Astrocyte (in vitro differentiated cells and primary cell): ENCODE measurements around the gene ICOSLG. TPM values are rescaled to one million over a fixed set of nuclear protein-coding genes. Genes with fewer than 3 reads are reported as not detected.
"Not testable (repeated sequence)": the region's sequence is repeated elsewhere in the genome, so short reads cannot be mapped to it uniquely, and the experiment has no call there.

Experiments
- DNase-seq: peaks from one replicate; pipeline ENCODE4 v3.0.0-alpha.2; 2010; ENCODE audit warnings: low read depth
- FAIRE-seq: peaks from 2 replicates; lab custom pipeline; 2011; peaks lifted over from hg19 to GRCh38; lab: Jason Lieb, UNC
- H2AFZ ChIP-seq: 2 replicates; pipeline ENCODE4 v1.6.0; 2012; ENCODE audit warnings: low read depth, low read length, inconsistent platforms
- H3K27ac ChIP-seq: 2 replicates; pipeline ENCODE4 v1.5.1; 2011; ENCODE audit warnings: low read depth, low read length, inconsistent platforms
- H3K27me3 ChIP-seq: 2 replicates; pipeline ENCODE4 v1.6.0; 2011; ENCODE audit warnings: low read length, inconsistent platforms; ENCODE audit not compliant: insufficient read depth
- H3K36me3 ChIP-seq: 2 replicates; pipeline ENCODE4 v1.5.1; 2011; ENCODE audit warnings: low read length, inconsistent platforms; ENCODE audit not compliant: insufficient read depth
- H3K4me1 ChIP-seq: 2 replicates; pipeline ENCODE4 v1.5.1; 2011; ENCODE audit warnings: low read length, inconsistent platforms; ENCODE audit not compliant: insufficient read depth
- H3K4me2 ChIP-seq: 2 replicates; pipeline ENCODE4 v1.6.0; 2012; ENCODE audit warnings: low read length, inconsistent platforms
- H3K4me3 ChIP-seq: 2 replicates; pipeline ENCODE4 v1.5.1; 2011; ENCODE audit warnings: low read depth, mild to moderate bottlenecking, low read length, inconsistent platforms; ENCODE audit not compliant: insufficient read depth
- H3K79me2 ChIP-seq: 2 replicates; pipeline ENCODE4 v1.6.0; 2012; ENCODE audit warnings: mild to moderate bottlenecking, low read length, inconsistent platforms; ENCODE audit not compliant: insufficient read depth
- H3K9ac ChIP-seq: 2 replicates; pipeline ENCODE4 v1.6.0; 2012; ENCODE audit warnings: mild to moderate bottlenecking, low read length, inconsistent platforms
- H3K9me3 ChIP-seq: 2 replicates; pipeline ENCODE4 v1.5.1; 2012; ENCODE audit warnings: low read depth, mild to moderate bottlenecking, low read length, inconsistent platforms; ENCODE audit not compliant: insufficient read depth
- H4K20me1 ChIP-seq: 2 replicates; pipeline ENCODE4 v1.6.0; 2012; ENCODE audit warnings: low read length, inconsistent platforms; ENCODE audit not compliant: insufficient read depth
- H3K27ac Mint-ChIP-seq: one replicate; pipeline ENCODE4 v1.8.0; 2021; ENCODE audit warnings: mild to moderate bottlenecking, mixed read lengths; ENCODE audit not compliant: unreplicated experiment
- H3K27me3 Mint-ChIP-seq: one replicate; pipeline ENCODE4 v1.8.0; 2021; ENCODE audit warnings: low read depth, mixed read lengths; ENCODE audit not compliant: unreplicated experiment
- H3K36me3 Mint-ChIP-seq: one replicate; pipeline ENCODE4 v1.8.0; 2021; ENCODE audit warnings: low read depth, mixed read lengths; ENCODE audit not compliant: unreplicated experiment
- H3K4me1 Mint-ChIP-seq: one replicate; pipeline ENCODE4 v1.8.0; 2021; ENCODE audit warnings: low read depth, mixed read lengths; ENCODE audit not compliant: unreplicated experiment
- H3K4me3 Mint-ChIP-seq: one replicate; pipeline ENCODE4 v1.8.0; 2021; ENCODE audit warnings: mild to moderate bottlenecking, moderate library complexity, mixed read lengths; ENCODE audit not compliant: unreplicated experiment
- H3K9me3 Mint-ChIP-seq: one replicate; pipeline ENCODE4 v1.8.0; 2021; ENCODE audit warnings: mild to moderate bottlenecking, mixed read lengths; ENCODE audit not compliant: unreplicated experiment
- total RNA-seq: library from RNA; stranded (reverse); gene quantifications from 2 replicates; pipeline ENCODE4 v1.2.1, GENCODE V29; 2021

ICOSLG gene
- total RNA-seq, 1 donor from 2014 or later = 4.7 TPM

DNA sequence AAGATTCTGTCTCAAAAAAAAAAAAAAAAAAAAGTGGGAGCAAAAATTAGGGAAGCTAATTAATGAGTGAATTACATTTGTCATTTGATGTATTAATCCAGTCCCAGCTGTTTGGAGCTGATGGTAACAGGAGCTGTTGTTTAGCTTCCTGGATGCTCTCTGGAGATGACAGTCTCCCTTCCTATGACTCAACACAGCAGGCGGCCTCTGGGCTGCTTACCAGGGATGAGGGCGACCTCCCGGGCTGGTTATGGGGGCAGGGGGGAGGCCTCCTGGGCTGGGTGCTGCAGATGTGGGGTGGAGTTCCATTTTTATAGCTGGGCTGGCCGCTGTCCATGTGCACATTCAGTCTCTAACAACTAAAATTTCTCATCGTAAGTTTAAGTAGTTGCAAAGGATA is 47.6 kb downstream of the ICOSLG start:
- not testable (repeated sequence) for H3K79me2 ChIP-seq, H3K27me3 ChIP-seq, H3K9me3 Mint-ChIP-seq, H3K4me2 ChIP-seq, H3K4me3 Mint-ChIP-seq, DNase-seq, H3K9me3 ChIP-seq, H3K4me3 ChIP-seq, H3K9ac ChIP-seq, H3K36me3 Mint-ChIP-seq, H3K27ac ChIP-seq, H3K27me3 Mint-ChIP-seq, H2AFZ ChIP-seq, H3K4me1 Mint-ChIP-seq, H3K36me3 ChIP-seq, H4K20me1 ChIP-seq, FAIRE-seq, H3K27ac Mint-ChIP-seq, H3K4me1 ChIP-seq

DNA sequence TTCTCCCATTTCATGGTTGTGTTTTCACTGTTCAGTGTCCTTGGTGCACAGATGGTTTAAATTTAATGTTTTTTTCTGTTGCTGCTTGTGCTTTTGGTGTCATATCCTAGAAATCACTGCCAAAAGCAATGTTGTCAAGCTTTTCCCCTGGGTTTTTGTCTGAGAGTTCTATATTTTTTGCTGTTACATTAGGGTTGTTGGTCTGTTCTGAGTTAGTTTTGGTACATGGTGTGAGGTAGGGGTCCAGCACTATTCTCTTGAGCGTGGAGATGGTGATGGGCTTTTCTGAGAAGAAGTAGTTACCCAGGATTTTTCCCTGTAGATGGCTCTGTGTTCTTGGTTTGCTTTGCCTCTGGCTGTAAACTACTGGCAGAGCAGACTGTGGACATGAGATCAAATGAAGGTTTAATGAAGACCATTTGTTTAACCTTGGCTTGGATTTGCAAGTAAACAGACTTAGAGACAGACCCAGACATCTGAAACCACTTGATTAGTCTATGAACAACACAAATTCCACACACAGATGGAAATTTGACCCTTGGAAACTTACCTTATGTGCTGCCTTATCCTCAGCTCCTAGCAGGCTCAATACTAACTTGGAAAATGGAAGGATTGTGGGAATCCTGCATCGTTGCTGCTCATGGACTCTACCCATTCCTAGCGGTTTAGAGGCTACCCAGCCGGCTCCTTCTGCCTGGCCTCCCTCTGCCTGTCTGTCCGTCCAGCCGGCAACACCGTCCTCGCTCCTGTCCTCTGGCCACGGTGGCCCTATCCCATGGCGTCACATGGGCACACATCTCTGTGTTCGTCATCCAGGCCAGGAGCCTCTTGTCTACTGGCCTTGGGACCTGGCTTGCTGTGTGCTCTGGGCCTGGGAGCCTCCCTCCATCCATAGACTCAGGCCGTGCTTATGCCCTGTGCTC is 50.1 kb downstream of the ICOSLG start:
- not testable (repeated sequence) for H3K9ac ChIP-seq, H3K36me3 Mint-ChIP-seq, H4K20me1 ChIP-seq, H3K27ac ChIP-seq, H3K79me2 ChIP-seq, FAIRE-seq, H3K4me3 Mint-ChIP-seq, H3K9me3 ChIP-seq, DNase-seq, H3K4me2 ChIP-seq, H3K27me3 Mint-ChIP-seq, H3K9me3 Mint-ChIP-seq, H3K4me1 Mint-ChIP-seq, H3K27ac Mint-ChIP-seq, H2AFZ ChIP-seq, H3K36me3 ChIP-seq, H3K4me1 ChIP-seq, H3K27me3 ChIP-seq, H3K4me3 ChIP-seq

DNA sequence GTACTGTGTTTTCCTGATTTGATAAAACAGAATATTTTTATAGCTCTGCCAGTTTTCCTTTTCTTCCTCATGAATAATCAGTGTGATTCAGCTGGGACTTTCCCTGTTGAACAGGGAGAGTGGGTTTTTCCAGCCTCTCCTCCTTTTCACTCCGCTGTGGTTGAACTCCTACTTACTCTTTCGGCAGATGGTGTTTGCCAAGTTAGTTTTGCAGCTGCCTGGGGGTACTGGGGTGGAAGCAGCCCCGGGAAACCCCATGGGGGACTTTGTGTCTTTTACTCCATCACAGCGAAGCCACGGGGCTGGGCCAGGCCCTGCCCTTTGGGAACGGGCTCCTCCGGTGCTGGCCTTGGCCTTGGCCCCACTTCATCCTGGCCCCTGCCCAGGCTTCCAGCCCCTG is 55.9 kb downstream of the ICOSLG start:
- H3K4me1 Mint-ChIP-seq, H4K20me1 ChIP-seq, DNase-seq, H2AFZ ChIP-seq, H3K4me3 ChIP-seq, H3K27me3 ChIP-seq, H3K4me1 ChIP-seq, H3K4me3 Mint-ChIP-seq, H3K27ac ChIP-seq, FAIRE-seq, H3K4me2 ChIP-seq, H3K9me3 Mint-ChIP-seq, H3K79me2 ChIP-seq, H3K27me3 Mint-ChIP-seq, H3K9ac ChIP-seq, H3K36me3 Mint-ChIP-seq, H3K27ac Mint-ChIP-seq, H3K36me3 ChIP-seq, H3K9me3 ChIP-seq: not testable (repeated sequence)

- not testable (repeated sequence) for DNase-seq, H3K27ac Mint-ChIP-seq, H2AFZ ChIP-seq, H3K4me3 ChIP-seq, H3K9ac ChIP-seq, H3K9me3 ChIP-seq, FAIRE-seq, H3K36me3 Mint-ChIP-seq, H3K27me3 Mint-ChIP-seq, H3K4me1 ChIP-seq, H3K79me2 ChIP-seq, H3K4me3 Mint-ChIP-seq, H3K36me3 ChIP-seq, H3K4me2 ChIP-seq, H3K9me3 Mint-ChIP-seq, H3K27ac ChIP-seq, H3K27me3 ChIP-seq, H3K4me1 Mint-ChIP-seq, H4K20me1 ChIP-seq
Measured at GRCh38 chr21:44182202-44182601, 58.5 kb downstream of the ICOSLG start.

DNA sequence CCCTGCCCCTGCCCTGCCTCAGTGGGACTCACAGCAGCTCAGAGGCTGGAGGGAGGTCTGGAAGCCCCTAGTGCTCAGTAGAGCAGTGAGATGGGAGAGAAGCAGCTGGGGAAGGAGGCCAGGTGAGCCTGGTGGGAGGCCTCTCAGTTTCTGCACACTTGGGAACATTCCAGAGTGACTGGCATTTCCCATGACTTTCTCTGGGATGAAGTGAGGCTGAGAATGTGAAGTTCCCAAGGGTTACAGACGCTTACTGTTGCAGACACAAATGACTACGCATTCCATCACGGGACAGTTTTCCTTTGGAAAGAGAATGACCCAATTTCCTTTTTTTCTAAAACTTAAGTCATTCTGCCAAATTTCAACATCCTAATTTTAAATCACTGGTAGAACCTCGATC is 59.2 kb downstream of the ICOSLG start:
- not testable (repeated sequence) for H3K79me2 ChIP-seq, H4K20me1 ChIP-seq, H3K4me2 ChIP-seq, H3K27ac ChIP-seq, H3K36me3 ChIP-seq, H3K9me3 Mint-ChIP-seq, H3K4me3 Mint-ChIP-seq, H3K4me3 ChIP-seq, FAIRE-seq, H3K9me3 ChIP-seq, H2AFZ ChIP-seq, H3K36me3 Mint-ChIP-seq, H3K27me3 Mint-ChIP-seq, H3K4me1 ChIP-seq, DNase-seq, H3K9ac ChIP-seq, H3K4me1 Mint-ChIP-seq, H3K27ac Mint-ChIP-seq, H3K27me3 ChIP-seq

DNA sequence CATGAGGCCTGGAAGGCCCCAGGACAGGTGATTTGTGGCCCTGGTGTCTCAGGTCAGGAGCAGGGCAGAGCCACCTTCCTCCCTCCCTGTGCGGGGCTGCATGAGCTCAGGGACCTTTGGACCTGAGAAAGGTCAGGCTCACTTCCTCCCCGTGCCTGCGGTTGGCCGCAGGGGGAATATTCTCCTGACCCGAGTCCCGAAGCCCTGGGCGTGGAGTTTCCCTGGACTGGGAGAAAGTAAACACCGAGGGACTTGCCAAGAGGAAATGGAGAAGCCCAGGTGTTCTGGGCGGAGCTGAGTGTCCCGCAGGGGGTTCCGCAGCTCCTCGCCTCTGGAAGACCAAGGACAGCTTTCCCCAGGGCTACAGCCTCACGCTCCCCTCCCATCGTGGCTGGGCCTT is 64.6 kb downstream of the ICOSLG start:
- not testable (repeated sequence) for H3K4me1 Mint-ChIP-seq, H3K9me3 Mint-ChIP-seq, FAIRE-seq

More for the DNA sequence above, 64.6 kb downstream of the ICOSLG start:
- H3K27ac Mint-ChIP-seq, H3K4me3 Mint-ChIP-seq, H3K4me3 ChIP-seq, H3K4me1 ChIP-seq, H3K36me3 ChIP-seq, H3K9me3 ChIP-seq, H3K27ac ChIP-seq, H3K27me3 Mint-ChIP-seq, H2AFZ ChIP-seq, H3K79me2 ChIP-seq, H4K20me1 ChIP-seq, H3K4me2 ChIP-seq, H3K9ac ChIP-seq, H3K36me3 Mint-ChIP-seq, DNase-seq, H3K27me3 ChIP-seq: not testable (repeated sequence)
